ENCODE measurements around the gene OSCP1. TPM values are rescaled to one million over a fixed set of nuclear protein-coding genes. Genes with fewer than 3 reads are reported as not detected.
A peak's percentile ranks its signal among the peaks of the same experiment; 100 is the strongest.
"Not testable (repeated sequence)": the region's sequence is repeated elsewhere in the genome, so short reads cannot be mapped to it uniquely, and the experiment has no call there.

Gene OSCP1, protein sequence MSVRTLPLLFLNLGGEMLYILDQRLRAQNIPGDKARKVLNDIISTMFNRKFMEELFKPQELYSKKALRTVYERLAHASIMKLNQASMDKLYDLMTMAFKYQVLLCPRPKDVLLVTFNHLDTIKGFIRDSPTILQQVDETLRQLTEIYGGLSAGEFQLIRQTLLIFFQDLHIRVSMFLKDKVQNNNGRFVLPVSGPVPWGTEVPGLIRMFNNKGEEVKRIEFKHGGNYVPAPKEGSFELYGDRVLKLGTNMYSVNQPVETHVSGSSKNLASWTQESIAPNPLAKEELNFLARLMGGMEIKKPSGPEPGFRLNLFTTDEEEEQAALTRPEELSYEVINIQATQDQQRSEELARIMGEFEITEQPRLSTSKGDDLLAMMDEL
- not detected for total RNA-seq

- DNase-seq, result peak; percentile 78
Observed at GRCh38 chr1:36450270-36450918, at the start of gene OSCP1. Gene OSCP1 (minus strand): TSS chr1:36450451. CDS start chr1:36450369, 82 bp downstream.

DNA sequence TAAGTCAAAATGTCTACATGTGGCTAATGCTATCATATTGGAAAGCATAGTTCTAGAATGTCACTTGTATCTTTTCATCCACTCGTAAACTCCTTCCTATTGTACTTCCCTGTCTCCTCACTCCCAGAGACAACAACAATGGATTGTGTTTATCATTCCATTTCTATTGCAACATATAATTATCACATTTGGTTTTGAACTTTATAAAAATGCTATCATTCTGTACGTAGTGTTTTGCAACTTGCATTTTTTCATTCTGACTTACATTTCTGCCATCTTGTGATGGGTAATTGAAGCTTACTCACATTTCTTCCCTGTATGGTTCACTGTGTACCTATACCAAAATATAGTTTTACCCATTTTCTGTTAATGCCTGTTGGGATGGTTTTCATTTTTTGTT is 47.0 kb upstream of the OSCP1 start:
- DNase-seq, result no peak

DNA sequence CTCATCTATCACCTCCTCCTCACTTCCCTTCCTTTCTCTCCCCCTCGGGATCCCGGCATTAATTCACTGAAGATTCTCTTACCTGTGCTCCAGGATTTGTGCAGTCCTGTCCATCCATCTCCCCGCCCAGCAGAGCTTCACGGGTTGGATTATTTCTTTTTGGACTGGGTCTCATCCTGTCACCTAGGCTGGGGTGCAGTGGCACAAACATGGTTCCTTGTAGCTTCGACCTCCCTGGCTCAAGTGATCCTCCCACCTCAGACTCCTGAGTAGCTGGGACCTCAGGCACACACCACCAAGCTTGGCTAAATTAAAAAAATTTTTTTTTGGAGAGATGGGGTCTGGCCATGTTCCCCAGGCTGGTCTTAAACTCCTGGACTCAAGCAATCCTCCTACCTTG is 44.7 kb upstream of the OSCP1 start:
- DNase-seq, result no peak

DNA sequence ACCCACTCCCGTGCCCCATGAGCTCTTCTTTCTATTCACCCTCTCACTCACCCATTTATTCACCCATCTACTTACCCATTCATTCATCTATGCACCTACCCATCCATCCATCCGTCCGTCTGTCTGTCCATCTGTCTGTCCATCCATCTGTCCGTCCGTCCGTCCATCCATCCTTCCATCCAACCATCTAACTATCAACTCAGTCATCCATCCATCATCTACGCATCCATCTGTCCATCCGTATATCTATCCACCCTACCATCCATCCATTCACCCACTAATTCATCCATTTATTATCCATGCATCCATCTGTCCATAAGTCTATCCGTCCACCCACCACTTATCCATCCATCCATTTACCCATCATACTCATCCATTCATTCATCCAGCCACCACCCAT is 43.3 kb upstream of the OSCP1 start:
- no peak for DNase-seq

- DNase-seq, result no peak
Observed at GRCh38 chr1:36492491-36492890, 42.2 kb upstream of the OSCP1 start.

DNA sequence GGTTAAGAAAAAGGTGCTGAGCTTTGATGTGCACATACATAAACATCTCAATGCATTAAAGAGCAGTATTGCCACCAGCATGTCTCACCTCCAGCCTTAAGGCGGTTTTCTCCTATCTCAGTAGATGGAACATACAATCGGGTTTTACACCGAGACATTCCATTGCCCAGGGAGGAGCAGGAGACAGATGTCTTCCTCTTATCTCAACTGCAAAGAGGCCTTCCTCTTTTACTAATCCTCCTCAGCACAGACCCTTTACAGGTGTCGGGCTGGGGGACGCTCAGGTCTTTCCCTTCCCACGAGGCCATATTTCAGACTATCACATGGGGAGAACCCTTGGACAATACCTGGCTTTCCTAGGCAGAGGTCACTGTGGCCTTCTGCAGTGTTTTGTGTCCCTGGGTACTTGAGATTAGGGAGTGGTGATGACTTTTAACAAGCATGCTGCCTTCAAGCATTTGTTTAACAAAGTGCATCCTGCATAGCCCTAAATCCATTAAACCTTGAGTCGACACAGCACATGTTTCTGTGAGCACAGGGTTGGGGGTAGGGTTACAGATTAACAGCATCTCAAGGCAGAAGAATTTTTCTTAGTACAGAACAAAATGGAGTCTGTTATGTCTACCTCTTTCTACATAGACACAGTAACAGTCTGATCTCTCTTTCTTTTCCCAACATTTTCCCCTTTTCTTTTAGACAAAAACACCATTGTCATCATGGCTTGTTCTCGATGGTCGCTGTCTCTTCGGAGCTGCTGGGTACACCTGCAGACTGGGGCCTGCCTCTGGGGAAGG is 39.2 kb upstream of the OSCP1 start:
- DNase-seq, result not testable (repeated sequence)

DNA sequence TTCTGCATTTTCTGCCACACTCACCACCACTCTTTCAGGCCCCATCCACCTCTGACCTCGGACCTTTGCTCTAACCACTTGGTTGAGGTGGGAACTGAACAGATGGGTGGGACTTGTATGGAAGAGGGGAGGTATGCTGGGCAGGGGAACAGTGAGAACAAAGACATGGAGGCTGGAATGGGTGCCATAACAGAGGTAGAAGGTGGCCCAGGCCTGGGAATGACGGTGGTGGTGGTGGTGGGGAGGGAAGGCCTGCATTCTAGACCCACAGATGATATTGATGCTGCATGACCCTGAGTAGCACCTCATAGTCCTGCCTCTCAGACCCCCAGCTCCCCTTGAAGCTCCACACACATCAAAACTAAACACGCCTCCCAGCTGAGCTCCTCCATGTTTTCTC is 37.7 kb upstream of the OSCP1 start:
- DNase-seq, result no peak

DNA sequence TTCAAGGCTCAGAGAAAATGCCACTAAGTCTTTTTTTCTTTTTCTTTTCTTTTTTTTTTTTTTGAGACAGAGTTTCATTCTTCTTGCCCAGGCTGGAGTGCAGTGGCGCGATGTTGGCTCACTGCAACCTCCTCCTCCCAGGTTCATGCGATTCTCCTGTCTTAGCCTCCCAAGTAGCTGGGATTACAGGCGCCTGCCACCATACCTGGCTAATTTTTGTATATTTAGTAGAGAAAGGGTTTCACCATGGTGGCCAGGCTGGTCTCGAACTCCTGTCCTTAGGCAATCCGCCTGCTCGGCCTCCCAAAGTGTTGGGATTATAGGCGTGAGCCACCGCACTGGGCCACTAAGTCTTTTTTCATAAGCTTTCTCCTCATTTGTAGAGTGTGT is 37.1 kb upstream of the OSCP1 start:
- not testable (repeated sequence) for DNase-seq

DNA sequence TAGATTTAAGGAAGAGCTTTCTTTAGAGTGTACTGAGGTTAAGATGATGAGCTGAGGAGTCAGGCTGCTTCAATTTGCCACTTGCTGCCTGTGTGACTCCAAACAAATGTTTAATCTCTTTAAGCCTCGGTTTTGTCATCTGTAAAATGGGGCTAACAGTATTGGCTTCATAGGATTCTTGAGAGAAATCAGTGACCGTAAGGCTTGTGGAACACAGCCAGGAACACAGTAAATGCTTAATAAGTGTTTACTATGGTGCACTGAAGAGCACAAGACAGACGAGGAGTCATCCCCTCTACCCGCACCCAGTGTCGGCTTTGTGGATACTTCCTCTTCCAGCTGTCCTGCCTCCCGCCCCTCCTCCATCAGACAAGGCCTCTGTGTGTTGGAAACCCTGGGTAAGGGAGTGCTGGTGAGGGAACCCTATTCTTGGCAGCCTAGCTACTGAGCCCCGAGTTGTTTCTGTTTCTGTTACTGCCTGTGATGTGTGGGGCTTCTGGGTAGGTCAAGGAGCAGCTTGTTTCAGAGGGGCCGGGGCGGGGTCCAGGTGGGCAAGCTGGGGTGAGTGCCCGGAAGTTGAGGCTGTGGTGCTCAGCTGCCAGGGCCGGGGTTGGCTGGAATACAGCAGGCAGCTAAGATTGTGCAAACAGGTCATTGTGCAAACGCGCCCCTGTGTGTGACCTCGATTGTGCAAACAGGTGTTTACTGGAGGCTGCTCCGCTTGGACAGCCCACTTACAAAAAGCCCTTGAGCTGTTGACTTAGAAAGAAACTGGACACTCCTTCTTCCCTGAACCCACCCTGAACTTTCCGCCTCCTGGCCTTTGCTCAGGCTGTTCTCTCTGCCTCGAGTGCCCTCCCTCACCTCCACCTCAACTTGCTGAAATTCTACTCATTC is 36.4 kb upstream of the OSCP1 start:
- no peak for DNase-seq

DNA sequence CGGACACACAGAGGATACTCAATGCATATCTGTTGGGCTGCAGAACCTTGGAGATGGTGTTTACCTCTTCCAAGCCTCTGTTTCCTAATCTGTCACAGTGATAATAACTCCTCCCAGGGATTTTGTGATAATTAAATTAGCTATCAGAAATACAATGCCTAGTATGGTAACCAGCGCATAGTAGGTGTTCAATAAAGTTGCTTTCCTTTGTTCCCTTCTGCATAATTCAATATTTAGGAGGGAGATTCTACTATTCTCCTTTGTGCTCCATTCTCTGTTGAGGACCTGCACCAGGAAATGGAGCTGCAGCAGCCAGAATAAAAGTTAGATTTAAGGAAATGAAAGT is 35.8 kb upstream of the OSCP1 start:
- no peak for DNase-seq

DNA sequence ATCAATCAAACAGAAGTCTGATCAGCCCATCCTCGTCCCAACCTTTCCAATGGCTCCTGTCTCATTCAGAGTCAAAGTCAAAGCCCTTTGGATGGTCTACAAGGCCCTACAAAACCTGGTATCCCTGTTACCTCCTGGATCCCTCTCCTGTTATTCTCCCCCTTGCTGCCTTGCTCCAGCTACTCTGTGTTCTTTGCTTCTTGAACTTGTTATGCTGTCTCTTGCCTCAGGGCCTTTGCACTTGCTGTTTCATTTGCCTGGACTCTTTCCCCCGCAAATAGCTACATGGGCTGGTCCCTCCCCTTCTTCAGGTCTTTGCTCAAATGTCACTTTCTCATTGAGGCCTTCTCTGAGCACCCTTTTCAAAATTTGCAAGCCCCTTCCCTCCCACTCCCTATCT is 33.8 kb upstream of the OSCP1 start:
- DNase-seq, result no peak

DNA sequence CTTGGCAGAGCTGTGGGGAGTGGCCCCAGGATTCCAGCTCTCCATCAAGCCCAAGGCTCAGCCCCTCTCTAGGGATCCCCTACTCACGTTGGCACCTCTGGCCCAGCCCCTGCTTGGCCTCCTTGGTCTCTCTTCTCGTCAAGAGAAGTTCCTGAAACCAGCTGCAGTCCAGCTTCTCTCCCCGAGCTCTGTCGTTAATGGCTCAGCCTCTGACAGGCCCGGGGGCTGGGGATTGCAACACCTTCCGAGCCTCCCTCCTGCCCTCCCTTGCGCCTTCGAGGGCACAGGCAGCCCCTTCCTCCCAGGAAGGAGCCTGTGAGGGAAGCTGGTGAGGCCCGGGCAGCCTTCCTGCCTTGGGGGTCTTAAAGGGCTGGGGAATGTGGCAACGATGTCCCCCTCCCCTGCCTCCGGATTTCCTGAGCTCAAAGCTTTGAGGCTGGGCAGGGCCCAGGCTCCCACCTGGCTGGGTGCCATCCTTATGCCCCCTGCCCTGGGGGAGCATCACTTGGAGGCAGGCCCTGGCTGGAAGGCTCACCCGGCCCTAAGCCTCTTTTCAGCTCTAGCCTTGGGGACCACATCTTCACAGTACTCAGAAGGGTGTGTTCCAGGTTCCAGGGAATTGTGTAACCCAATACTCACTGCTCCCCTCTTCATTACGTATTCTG is 32.6 kb upstream of the OSCP1 start, which contains the start of gene CSF3R:
CSF3R (minus strand) TSS at position 190 of the 665 bp plus-strand sequence. CDS start 3,417 bp downstream, outside the sequence.
- DNase-seq, result no peak

- DNase-seq, result no peak
Observed at GRCh38 chr1:36481771-36482723, 31.8 kb upstream of the OSCP1 start.

DNA sequence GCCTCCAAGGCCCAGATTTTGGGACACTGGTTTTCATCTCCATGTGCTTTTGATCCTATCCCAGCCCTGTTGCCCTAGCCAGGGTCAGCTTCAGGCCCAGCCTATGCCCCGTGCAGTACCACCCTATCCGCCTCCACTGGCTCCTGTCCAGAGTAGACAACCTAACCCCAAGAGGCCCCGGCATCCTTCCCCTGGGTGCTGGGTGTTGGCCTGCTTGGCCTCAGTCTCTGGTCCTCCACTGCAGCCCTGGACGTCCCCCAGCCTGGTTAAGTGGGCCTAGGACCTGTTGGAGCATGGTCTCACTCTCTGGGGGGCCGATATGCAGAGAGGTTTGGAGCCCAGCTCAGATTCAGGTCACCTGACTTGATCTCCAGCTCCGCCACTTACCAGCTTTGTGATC is 30.8 kb upstream of the OSCP1 start:
- DNase-seq, result no peak

DNA sequence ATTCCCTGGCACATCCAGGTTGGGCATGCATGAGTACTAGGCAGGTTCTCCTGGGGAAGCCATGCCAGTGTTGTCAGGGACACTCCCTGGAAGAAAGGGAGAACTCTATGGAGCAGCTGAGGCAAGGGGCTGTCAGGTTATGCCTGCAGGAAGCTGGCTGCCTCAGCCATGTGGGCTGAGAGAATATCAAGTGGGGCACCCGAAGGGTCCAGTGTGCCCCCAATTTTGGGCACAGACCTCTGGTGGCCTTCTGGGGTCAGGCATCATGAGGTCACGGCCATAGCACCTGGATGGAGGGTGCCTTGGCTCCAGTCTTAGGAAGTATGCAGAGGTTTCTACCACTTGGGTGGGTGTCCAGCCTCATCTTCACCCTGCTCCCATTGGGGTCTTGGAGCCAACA is 29.9 kb upstream of the OSCP1 start:
- no peak for DNase-seq

GRCh38 chr1:36479505-36480051 is 29.3 kb upstream of the OSCP1 start:
- no peak for DNase-seq

- not testable (repeated sequence) for DNase-seq
Observed at GRCh38 chr1:36477615-36478014, 27.4 kb upstream of the OSCP1 start.

DNA sequence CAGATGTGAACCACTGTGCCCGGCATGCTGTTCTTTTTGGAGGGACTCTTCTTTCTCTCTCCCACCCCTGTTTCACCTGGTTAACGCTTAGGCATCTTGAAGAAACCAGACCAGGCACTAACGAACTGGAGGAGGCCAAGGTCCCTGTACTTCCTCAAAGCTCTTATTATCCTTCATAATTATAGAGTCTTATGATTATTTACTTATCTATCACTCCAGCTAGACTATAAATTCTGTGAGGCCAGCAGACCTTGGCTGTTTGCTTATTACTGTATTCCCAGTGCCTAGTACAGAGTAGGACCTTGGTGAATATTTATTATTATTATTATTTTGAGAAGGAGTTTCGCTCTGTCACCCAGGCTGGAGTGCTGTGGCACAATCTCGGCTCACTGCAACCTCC is 26.7 kb upstream of the OSCP1 start:
- DNase-seq, result no peak

- DNase-seq, result no peak
Observed at GRCh38 chr1:36475910-36476604, 25.8 kb upstream of the OSCP1 start.

- DNase-seq, result no peak
Observed at GRCh38 chr1:36475341-36475740, 25.1 kb upstream of the OSCP1 start.

All from effector CD4-positive, alpha-beta T cell (primary cell).